HG02870 (cell line): ENCODE data around the gene PTPRJ.
A peak's percentile ranks its signal among the peaks of the same experiment; 100 is the strongest.

Experiments
- ATAC-seq: cut with Tn5 transposase; IDR thresholded peaks from one replicate; pipeline ENCODE4 v1.9.1; 2021; ENCODE audit warnings: mild to moderate bottlenecking, moderate library complexity; ENCODE audit not compliant: unreplicated experiment

The PTPRJ gene

DNA sequence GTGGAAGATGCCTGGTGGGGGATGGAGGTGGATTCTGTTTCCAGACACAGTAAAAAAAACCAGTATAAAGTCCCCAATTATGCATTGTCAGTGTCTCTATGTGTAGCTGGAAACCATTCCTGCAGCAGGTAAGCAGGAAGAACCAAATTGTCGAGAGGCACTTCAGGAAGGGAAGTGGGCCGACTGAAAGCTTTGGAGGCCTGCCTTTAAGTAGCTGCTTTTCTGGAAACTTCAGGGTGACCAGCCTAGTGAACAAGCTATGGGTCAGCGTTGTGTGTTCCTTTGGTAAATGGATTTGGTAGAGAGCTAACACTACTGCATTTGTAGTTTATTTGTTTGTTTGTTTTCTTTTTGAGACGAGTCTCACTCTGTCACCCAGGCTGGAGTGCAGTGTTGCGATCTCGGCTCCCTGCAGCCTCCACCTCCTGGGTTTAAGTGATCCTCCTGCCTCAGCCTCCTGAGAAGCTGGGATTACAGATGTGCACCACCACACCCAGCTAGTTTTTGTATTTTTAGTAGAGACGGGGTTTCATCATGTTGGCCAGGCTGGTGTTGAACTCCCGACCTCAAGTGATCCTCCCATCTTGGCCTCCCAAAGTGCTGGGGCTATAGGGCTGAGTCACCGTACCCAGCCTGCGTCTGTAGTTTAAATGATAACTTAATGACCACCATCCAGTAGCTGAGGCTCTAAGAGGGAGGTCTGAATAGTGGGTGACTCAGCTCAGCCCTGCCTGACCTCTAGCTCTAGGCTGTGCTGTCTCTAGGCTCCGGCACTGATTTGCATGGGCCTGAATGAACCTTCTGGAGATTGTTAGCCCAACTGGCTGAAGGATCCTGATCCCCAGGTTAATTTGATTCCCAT, 12.8 kb downstream of the PTPRJ start:
- no peak for ATAC-seq

DNA sequence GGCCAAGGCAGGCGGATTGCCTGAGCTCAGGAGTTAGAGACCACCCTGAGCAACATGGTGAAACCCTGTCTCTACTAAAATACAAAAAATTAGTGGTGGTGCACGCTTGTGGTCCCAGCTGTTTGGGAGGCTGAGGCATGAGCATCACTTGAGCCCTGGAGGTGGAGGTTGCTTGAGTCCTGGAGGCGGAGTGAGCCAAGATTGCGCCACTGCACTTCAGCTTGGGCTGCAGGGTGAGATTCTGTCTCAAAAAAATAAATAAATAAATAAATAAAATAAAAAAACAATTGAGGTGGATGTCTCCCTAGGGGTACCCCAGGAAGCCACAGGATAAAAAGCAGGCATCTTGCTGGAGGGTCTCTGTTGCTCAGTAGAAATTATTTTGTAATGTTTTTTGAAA, 14.1 kb downstream of the PTPRJ start:
- no peak for ATAC-seq

DNA sequence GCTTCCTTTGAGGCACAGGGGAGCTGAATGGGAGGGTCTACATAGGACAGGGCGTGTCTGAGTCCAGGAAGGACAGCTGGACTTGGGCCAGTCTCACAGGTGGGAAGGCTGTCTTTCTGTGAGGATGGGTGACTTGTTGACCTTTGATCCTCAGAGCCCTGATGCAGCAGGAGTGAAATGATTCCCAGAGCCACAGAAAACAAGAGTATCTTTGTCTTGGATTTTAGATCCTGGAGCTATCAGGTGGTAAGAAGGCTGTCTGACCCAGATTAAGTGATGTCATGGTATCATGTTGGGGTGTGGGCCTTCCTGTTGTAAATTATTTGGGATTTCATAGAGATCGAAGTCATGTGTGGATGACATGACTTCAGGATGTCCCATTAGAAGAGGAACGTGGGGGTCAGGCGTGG, 15.0 kb downstream of the PTPRJ start:
- no peak for ATAC-seq

DNA sequence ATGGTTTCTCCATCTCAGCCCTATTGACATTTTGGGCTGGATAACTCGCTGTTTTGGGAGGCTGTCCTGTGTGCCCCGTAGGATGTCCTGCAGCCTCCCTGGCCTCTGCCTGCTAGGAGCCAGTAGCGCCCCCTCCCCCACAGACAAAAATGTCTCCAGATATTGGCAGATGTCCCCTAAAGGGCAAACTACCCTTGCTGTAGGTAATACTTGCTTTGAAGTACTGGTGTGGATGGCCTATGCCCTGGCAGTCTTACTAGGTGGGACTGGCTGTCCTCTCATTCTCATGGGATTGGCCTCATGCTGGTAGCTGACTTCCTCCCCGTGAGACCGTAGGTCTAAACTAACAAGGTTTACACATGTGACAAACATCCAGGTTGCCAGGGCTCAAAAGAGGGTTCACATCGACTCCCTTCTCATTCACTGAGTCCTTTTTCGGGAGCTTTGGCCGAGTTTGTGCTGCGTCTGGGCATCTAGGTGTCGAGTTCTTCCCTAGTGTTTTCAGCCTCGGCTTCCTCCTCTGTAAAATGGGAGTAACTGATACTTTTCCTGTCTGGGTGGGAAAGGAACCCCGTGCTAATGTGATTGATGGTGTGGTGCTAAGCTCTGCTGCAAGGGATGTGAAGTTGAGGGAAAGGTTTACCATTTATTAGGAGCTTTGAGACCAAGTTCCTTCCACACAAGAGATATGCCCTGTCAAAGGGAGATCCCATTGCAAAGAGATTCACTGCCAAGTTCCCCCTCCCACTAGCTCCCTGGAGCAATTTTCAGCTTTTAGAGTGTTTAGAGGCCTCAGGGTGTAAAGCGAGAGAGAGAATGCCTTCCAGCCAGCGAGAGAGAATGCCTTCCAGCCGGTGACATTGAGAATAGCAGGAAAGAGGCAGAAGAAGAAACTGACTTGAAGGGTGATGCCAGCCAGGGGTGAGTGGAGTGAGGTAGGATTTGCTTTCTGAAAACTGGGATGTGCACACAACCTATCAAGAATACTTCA, 17.0 kb downstream of the PTPRJ start:
- no peak for ATAC-seq

DNA sequence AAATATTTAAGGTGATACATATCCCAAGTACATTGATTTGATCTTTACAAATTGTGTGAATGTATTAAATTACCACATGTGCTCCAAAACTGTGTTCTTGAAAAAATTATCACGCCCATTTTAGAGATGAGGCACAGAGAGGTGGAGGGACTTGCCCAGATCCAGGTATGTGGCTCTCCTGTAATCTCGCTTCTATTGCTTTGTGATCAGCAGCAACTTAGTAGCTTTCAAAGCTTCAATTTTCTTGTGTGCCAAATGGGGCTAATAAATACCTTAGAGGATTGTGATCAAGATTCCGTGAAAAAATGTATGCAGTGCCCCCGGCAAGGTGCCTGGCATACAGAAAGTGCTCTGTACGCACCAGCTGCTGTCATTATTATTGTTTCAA, 18.0 kb downstream of the PTPRJ start:
- no peak for ATAC-seq

DNA sequence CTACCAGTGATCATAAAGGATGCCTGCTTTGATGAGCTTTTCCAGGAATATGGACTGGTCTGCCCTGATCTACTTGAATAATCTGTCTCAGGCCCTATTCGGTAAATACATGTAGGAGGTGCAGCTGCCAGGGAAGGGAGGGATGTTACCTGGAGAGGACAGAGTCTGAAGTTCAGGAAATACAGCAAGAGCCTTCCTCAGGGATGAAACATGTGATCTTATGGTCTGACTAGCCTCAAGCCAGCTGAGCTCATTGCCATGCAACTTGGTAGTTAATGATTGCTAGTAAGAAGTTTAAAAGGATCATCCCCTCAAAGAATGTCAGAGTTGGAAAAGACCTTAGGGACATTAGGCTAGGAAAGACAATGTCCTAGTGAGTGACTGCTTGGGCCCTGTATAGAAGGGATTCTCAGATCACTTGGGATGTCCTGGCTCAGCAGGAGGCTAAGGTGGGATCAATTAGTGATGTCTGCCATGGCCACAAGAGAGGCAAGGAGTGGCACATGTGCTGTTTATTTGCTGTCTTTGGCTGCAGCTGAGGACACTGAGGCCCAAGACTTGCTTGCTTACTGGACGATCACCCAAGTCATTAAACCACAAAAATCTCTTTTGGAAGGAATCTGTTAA, 18.5 kb downstream of the PTPRJ start:
- no peak for ATAC-seq

DNA sequence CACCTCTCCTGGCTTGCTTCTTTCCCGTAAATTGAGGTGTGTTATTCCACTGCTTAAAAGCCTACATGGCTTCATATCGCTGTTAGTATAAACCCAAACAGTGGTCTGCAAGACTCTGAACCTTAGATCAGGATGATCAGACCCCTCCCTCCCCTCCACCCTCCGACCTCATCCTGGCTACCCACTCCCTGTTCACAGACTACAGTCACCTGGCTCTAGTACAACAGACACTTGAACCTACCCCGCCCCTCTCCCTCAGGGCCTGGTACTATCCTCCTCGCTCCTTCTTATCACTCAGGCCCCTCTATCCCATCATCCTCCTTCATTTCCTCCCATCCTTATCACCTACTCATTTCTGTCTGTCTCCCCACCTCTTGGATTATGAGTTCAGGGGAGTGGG, 20.1 kb downstream of the PTPRJ start:
- no peak for ATAC-seq

DNA sequence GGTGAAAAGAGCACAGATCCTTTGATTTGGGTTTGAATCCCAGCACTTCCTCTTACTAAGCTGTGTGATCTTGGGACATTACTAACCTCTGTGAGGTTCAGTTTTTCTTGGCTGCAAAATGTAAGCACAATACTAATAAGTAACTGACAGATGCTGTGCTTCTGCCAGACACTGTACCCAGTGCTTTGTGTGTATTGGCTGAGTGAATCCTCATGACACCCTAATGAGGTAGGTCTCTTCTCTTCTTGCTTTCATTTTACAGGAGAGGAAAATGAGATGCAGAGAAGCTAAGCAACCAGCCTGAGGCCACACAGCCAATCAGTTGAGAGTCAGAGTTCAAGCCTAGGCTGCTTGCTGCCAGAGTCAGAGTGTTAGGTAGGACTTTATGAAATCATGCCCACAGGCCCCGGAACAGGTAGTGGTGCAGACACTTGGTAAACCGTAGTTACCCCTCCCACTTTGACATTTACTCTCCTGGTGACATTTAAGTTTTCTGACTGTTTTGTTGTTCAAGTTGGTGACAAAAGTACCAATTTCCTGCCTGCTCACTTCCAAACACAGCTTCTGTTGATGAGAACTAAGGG, 21.2 kb downstream of the PTPRJ start:
- peak; percentile 64 for ATAC-seq

DNA sequence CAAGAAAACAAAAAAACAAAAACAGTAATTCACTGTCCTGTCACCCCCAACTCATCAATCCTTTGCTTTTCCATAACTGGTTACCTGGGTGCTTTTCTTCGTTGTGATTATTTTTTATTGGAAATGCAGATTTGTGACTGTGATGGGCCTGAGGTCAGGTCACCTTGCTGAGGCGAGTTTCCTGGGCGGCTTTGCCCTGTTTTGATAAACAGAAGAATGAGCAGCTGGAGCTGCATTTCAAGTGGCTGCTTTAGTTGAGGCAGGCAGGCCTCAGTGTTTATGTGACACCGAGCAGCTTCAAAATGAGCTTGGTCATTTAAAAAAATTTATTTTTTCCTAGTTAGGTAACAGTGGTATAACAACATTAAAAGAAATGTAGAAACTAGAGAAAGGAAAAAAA, 22.2 kb downstream of the PTPRJ start:
- ATAC-seq, result no peak

DNA sequence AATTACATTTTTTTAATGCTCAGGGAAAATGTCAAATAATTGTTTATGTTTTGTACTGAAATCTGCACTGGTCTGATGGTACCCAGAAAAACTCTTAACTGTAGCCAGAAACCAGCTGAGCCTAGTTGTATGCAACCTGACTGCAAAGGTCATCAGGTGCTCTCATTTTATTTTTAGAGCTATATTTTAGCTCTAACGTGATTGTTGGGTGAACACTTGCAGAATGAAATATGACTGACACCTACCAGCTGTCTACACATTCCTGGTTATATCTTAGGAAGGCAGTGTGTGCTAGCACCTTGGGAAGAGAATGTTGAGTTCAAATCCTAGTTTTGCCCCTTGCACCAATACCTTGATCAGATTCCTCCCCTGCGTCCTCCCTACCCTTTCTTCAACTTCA, 23.6 kb downstream of the PTPRJ start:
- no peak for ATAC-seq

DNA sequence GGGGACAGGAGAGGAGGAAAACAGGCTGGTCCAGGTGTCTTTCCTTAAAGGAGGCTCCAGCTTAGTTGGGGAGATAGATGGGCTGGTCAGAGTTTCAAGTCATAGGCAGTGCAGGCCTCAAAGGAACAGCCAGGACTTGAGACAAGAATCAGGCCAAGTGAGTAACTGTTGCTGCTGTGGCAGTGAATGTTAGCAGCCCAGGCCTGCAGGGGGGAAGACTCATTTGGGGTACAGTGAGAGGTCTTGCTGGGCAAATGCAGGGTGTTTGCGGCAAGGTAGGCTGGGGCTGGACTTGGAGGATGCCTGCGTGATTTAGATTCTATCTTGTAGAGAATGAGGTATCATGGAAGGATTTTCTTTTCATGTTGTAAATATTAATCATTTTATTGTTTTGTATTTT, 24.1 kb downstream of the PTPRJ start:
- no peak for ATAC-seq

DNA sequence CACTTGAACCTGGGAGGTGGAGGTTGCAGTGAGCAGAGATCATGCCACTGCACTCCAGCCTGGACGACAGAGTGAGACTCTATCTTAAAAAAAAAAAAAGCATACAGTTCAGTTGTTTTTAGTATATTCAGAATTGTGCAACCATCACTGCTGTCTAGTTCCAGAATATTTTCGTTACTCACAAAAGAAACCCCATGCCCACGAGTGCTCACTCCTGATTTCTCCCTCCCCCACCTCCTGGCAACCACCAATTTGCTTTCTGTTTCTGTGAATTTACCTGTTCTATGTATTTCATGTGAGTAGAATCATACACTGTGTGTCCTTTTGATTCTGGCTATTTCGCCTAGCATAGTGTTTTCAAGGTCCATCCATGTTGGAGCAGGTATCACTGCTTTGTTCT, 24.8 kb downstream of the PTPRJ start:
- no peak for ATAC-seq

DNA sequence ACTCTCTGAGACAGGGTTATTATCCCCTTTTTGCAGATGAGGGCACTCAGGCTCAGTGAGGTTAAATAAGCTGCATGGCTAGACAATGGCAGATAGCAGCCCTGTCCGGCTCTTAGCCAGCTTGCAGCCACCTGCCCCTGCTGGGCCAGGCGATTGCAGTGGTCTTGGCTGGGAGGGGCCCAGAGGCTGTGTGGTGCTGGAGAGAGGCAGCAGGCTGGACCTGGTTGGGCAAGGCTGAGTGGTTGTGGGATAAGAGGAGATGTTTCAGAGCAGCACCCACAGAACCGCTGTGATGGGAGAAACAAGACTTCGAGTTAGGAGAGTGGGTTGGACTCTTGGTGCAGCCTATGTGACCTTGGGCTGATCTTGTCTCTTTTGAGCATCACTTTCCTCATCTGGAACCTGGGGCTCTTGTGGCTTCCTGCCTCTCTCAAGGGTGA, 25.5 kb downstream of the PTPRJ start:
- ATAC-seq, result no peak

DNA sequence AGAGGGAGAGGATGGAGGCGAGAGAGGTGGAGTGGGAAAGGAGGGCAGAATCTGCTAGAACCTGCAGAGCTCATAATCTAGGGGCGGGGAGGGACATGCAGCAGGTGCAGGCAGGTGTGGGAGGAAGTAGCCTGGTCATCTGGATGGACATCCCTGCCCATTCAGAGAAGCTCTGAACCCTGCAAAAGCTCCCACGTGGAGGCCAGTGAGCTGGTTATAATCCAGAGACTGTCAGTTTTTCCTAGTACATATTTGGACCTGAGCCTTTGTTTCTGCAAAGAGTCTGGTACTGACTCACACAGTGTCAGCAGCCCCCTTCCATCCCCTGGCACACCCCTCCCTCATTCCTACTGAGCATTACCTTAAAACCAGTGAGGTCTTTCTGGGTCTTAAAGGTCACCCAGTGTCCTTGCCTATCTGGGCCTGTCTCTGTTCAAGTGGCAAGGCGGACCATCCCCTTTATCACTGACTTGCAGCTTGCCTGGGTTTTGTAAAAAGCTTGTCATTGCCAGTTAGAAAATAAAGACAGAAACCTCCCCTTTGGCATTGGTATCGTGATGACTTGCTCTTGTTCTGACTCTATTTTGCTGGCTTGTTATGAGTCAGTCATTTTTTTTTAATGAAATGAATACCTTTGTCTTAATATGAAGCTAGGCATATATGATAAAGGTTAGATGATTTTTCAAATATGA, 26.1 kb downstream of the PTPRJ start:
- ATAC-seq, result peak; percentile 57

DNA sequence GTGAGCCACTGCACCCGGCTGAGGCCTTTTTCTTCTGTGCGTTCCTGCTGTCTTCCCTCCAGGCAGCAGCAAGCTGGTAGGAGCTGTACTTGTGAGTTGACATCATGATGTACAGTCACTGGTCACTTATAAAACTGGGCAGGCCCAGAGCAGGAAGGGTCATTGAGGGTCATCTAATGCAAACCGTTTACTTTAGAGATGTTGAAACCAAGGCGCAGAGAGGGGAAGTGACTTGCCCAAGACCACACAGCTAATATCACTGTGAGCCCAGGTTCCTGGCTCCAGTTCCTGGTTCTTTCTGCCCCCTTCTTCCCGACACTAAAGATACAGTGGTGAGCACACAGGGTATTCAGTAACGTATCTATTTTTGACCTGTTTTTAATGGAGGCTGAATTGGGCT, 27.3 kb downstream of the PTPRJ start:
- ATAC-seq, result no peak

DNA sequence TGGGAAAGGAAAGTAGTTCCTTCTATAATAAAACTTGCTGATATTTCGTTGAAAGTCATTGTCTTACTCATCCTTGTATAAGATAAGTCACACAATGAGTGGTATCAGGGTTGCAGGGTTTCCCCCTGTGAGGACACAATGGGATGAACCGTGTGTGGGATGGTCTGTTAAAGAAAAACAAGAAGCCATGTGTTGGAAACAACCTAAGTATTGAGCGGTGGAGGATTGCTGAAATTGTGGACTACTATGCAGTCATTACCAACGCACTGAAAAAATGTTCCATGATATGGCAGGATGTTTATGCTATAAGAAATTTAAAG, 28.6 kb downstream of the PTPRJ start:
- peak; percentile 51 for ATAC-seq

DNA sequence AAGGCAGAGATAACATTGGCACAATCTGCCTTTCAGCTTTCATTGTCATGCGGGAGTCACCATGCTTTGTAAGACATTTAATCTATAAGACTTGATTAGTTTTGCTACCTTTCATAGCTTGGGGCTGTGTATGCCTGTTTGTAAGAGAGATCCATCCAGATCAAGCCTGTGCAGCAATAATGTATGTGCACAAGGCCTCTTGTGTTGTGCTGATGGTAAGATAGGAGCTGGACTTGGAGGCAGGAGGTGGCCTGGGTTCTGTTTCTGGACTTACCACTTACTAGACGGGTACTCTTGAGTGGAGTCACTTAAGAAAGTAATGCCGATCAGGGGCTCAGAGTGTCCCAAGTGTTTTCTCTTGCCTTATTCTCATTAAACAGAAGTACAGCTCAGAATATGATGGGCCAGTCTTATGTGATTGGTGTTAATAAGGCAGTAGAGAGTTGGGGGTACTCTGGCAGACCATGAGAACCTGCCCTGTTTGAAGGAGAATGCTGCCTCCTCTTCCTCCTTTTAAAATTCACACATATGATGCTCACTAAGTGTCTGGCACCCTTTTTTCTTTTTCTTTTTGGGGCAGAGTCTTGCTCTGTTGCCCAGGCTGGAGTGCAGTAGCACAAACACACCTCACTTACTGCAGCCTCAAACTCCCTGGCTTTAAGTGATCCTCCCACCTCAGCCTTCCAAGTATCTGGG, 30.9 kb downstream of the PTPRJ start:
- ATAC-seq, result no peak

DNA sequence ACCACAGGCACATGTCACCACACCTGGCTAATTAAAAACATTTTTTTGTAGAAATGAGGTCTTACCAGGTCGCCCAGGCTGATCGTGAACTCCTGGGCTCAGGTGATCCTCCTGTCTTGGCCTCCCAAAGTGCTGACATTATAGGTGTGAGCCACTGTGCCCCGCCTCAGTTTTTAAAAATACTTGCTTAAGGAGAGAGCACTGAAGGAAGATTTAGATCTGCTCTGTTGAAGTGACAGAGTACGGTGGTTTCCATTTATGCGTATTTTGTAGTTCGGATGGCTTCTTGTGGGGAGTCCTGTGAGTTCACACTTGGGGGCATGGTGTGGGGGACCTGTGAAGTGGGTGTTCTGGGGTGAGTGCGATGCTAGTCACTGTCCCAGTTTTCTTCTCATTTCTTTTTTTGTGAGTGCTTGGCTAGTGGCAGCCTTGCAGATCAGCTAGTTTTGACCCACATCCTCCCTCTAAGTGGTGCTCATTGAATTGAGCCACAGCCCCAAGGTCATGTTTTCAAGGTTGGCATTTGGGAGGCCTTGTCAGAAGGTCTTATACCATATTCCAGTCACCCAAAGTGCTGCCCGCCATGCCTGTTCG, 31.5 kb downstream of the PTPRJ start:
- no peak for ATAC-seq

DNA sequence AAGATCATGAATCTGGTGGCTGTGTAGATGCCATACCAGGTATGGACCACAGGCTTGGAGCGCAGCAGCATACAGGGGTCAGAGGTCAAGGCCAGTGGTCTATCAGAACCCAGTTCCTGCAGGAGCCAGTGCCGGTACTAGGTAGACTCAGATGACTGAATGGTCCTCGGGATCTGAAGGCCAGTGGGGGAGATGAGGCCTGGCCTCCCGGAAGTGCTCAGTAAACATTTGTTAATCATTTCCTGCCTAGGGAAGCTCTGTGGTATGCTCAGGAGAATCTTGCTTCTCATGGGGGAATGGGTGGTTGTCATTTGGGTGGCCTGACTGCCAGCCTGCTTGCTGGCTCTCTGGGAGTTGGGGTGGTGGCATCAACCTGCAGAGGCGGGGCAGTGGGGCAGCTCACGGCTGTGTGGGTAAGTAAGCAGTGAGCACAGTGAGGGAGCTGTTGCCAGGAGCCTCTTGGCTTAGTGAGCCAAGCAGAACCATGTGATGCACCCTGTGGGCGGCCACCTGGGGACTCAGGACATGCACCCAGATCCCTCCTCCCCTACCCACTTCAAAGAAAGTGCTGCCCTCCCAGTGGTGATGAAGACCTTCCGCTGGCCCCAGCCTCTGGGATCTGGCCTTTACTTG, 33.0 kb downstream of the PTPRJ start:
- ATAC-seq, result peak; percentile 38
